H9 (cell line): ENCODE results near the gene KRTAP9-6. TPM values are rescaled to one million over a fixed set of nuclear protein-coding genes. Genes with fewer than 3 reads are reported as not detected.
"Not testable (repeated sequence)": the region's sequence is repeated elsewhere in the genome, so short reads cannot be mapped to it uniquely, and the experiment has no call there.

Experiments
- DNase-seq: peaks from one replicate; pipeline ENCODE4 v3.0.0-alpha.2; 2017
- H2AFZ ChIP-seq: one replicate; pipeline ENCODE4 v1.6.1; 2013; ENCODE audit warnings: mild to moderate bottlenecking, low read length, control low read depth, moderate library complexity
- H2AK5ac ChIP-seq: 2 replicates; pipeline ENCODE4 v1.6.1; 2013; ENCODE audit warnings: low read length, control low read depth, mixed read lengths; ENCODE audit not compliant: insufficient read length
- H2BK120ac ChIP-seq: one replicate; pipeline ENCODE4 v1.6.1; 2013; ENCODE audit warnings: low read depth, mild to moderate bottlenecking, low read length, control low read depth, inconsistent platforms; ENCODE audit not compliant: poor library complexity, severe bottlenecking
- H2BK12ac ChIP-seq: 2 replicates; pipeline ENCODE4 v1.6.1; 2013; ENCODE audit warnings: low read length, control low read depth, mixed read lengths, low read depth; ENCODE audit not compliant: insufficient read length
- H2BK15ac ChIP-seq: 2 replicates; pipeline ENCODE4 v1.6.1; 2013; ENCODE audit warnings: low read depth, low read length, control low read depth
- H2BK20ac ChIP-seq: one replicate; pipeline ENCODE4 v1.6.1; 2013; ENCODE audit warnings: low read depth, mild to moderate bottlenecking, low read length, control low read depth, inconsistent platforms; ENCODE audit not compliant: poor library complexity, severe bottlenecking
- H2BK5ac ChIP-seq: 2 replicates; pipeline ENCODE4 v1.6.1; 2013; ENCODE audit warnings: low read length, control low read depth, mixed read lengths; ENCODE audit not compliant: insufficient read length
- H3K14ac ChIP-seq: 2 replicates; pipeline ENCODE4 v1.6.1; 2013; ENCODE audit warnings: low read length, control low read depth; ENCODE audit not compliant: insufficient read depth
- H3K18ac ChIP-seq: 2 replicates; pipeline ENCODE4 v1.6.1; 2013; ENCODE audit warnings: low read depth, mild to moderate bottlenecking, mixed read lengths, low read length, control low read depth; ENCODE audit not compliant: insufficient read length
- H3K23ac ChIP-seq: 2 replicates; pipeline ENCODE4 v1.6.1; 2013; ENCODE audit warnings: low read length, control low read depth, mixed read lengths, low read depth; ENCODE audit not compliant: insufficient read length
- H3K23me2 ChIP-seq: 2 replicates; pipeline ENCODE4 v1.6.1; 2013; ENCODE audit warnings: low read depth, mild to moderate bottlenecking, mixed read lengths, low read length, control low read depth; ENCODE audit not compliant: insufficient read length, poor library complexity, severe bottlenecking
- H3K27ac ChIP-seq: 2 replicates; pipeline ENCODE4 v1.5.1; 2013; ENCODE audit warnings: low read length, control low read depth, mixed read lengths, low read depth; ENCODE audit not compliant: insufficient read length
- H3K27me3 ChIP-seq: 2 replicates; pipeline ENCODE4 v1.6.1; 2013; ENCODE audit warnings: low read length, control low read depth, inconsistent platforms; ENCODE audit not compliant: insufficient read depth
- H3K4ac ChIP-seq: 2 replicates; pipeline ENCODE4 v1.6.1; 2013; ENCODE audit warnings: low read depth, mild to moderate bottlenecking, control low read depth, inconsistent platforms, low read length, moderate library complexity
- H3K4me1 ChIP-seq: 2 replicates; pipeline ENCODE4 v1.6.1; 2013; ENCODE audit warnings: low read length, control low read depth, inconsistent platforms; ENCODE audit not compliant: insufficient read depth
- H3K4me2 ChIP-seq: 2 replicates; pipeline ENCODE4 v1.6.1; 2013; ENCODE audit warnings: low read length, control low read depth, mixed read lengths; ENCODE audit not compliant: insufficient read length, insufficient read depth
- H3K56ac ChIP-seq: 2 replicates; pipeline ENCODE4 v1.6.1; 2013; ENCODE audit warnings: low read depth, mild to moderate bottlenecking, mixed read lengths, low read length, control low read depth; ENCODE audit not compliant: insufficient read length
- H3K79me1 ChIP-seq: 2 replicates; pipeline ENCODE4 v1.6.1; 2013; ENCODE audit warnings: low read depth, mild to moderate bottlenecking, moderate library complexity, low read length, control low read depth, inconsistent platforms; ENCODE audit not compliant: insufficient read depth, poor library complexity, severe bottlenecking
- H3K79me2 ChIP-seq: 2 replicates; pipeline ENCODE4 v1.6.1; 2013; ENCODE audit warnings: low read length, control low read depth, inconsistent platforms; ENCODE audit not compliant: insufficient read depth
- H3K9ac ChIP-seq: 2 replicates; pipeline ENCODE4 v1.6.1; 2013; ENCODE audit warnings: low read length, control low read depth, mixed read lengths; ENCODE audit not compliant: insufficient read length; ENCODE audit errors: extremely low read depth
- H3K9me3 ChIP-seq: one replicate; pipeline ENCODE4 v1.6.1; 2013; ENCODE audit warnings: low read depth, low read length, inconsistent platforms; ENCODE audit not compliant: control insufficient read depth
- H3T11ph ChIP-seq: one replicate; pipeline ENCODE4 v1.6.1; 2013; ENCODE audit warnings: mild to moderate bottlenecking, low read length, control low read depth, inconsistent platforms
- H4K20me1 ChIP-seq: one replicate; pipeline ENCODE4 v1.6.1; 2013; ENCODE audit not compliant: control insufficient read depth, insufficient read length, insufficient read depth
- H4K5ac ChIP-seq: 2 replicates; pipeline ENCODE4 v1.6.1; 2013; ENCODE audit warnings: low read depth, mild to moderate bottlenecking, mixed read lengths, low read length, control low read depth; ENCODE audit not compliant: insufficient read length
- H4K8ac ChIP-seq: replicated peaks from 2 replicates; pipeline ENCODE4 v1.6.1; 2013; ENCODE audit warnings: low read length, control low read depth, mixed read lengths, low read depth; ENCODE audit not compliant: insufficient read length
- H4K91ac ChIP-seq: 2 replicates; pipeline ENCODE4 v1.6.1; 2013; ENCODE audit warnings: low read depth, mild to moderate bottlenecking, moderate library complexity, mixed read lengths, low read length, control low read depth; ENCODE audit not compliant: insufficient read length
- H3K27ac Mint-ChIP-seq, 3 experiments: 2 replicates in 2 of 3; 3 replicates in 1 of 3; pipeline ENCODE4 v1.8.0; 2020 to 2021; ENCODE audit warnings: mixed read lengths in 3 of 3, mild to moderate bottlenecking in 1 of 3, moderate library complexity in 1 of 3
- H3K27me3 Mint-ChIP-seq: 2 replicates; pipeline ENCODE4 v1.8.0; 2021; ENCODE audit warnings: low read depth, mild to moderate bottlenecking, moderate library complexity, mixed read lengths
- H3K36me3 Mint-ChIP-seq, 3 experiments: 2 replicates in 2 of 3; 3 replicates in 1 of 3; pipeline ENCODE4 v1.8.0; 2020 to 2021; ENCODE audit warnings: low read depth in 3 of 3, mixed read lengths in 3 of 3; ENCODE audit not compliant: insufficient read depth in 1 of 3
- H3K4me1 Mint-ChIP-seq, 2 experiments: 2 replicates each; pipeline ENCODE4 v1.8.0; 2020; ENCODE audit warnings: mixed read lengths in 2 of 2
- H3K4me3 Mint-ChIP-seq, 2 experiments: 2 replicates in 1 of 2; 3 replicates in 1 of 2; pipeline ENCODE4 v1.8.0; 2020 to 2021; ENCODE audit warnings: mild to moderate bottlenecking in 2 of 2, mixed read lengths in 2 of 2, moderate library complexity in 1 of 2
- H3K9me3 Mint-ChIP-seq, 2 experiments: 2 replicates in 1 of 2; 3 replicates in 1 of 2; pipeline ENCODE4 v1.8.0; 2020; ENCODE audit warnings: mild to moderate bottlenecking in 2 of 2, mixed read lengths in 2 of 2, moderate library complexity in 1 of 2
- WGBS: extraction: QIAGEN DNeasy Blood & Tissue Kit; methylation state at CpG from one replicate; pipeline ENCODE4 v1.1.7; 2013; ENCODE audit warnings: missing lambda C conversion rate, low lambda C conversion rate, mixed read lengths; ENCODE audit not compliant: insufficient read length; ENCODE audit errors: extremely low coverage; 5-methylcytosine and 5-hydroxymethylcytosine counted together
- total RNA-seq: library from RNA; stranded (reverse); gene quantifications from 2 replicates; pipeline ENCODE4 v1.2.1, GENCODE V29; 2021
- TF ChIP-seq, protein P1 (sequence below): fragments of 200-600 bp; sonication (generic); conservative IDR thresholded peaks from 3 replicates; pipeline ENCODE4 v1.8.0; 2021; ENCODE audit warnings: antibody characterized with exemption, mild to moderate bottlenecking

KRTAP9-6 gene
- total RNA-seq, 1 experiment from 2014 or later = not detected

DNA sequence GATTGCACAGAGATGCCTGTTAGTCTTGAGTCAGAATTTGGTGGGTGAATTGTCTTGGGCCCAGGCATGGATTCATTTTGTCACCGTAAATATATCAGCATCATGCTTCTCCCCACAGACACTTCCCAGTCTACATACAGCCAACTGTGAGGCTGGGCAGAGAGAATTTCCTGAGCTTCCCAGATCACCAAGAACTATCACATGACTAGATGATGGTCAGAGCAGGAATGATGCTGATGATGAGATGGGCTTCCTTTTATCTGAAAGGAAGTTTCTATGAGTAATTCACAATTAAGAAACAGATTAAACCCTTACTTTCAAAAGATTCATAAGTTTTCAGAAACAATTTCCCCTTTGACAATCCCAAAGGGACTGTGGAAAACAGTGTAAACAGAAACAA is 10.3 kb upstream of the KRTAP9-6 start:
- Mint-ChIP-seq H3K4me3 (no peak overlapping the region), H3K27ac (no peak overlapping the region)

DNA sequence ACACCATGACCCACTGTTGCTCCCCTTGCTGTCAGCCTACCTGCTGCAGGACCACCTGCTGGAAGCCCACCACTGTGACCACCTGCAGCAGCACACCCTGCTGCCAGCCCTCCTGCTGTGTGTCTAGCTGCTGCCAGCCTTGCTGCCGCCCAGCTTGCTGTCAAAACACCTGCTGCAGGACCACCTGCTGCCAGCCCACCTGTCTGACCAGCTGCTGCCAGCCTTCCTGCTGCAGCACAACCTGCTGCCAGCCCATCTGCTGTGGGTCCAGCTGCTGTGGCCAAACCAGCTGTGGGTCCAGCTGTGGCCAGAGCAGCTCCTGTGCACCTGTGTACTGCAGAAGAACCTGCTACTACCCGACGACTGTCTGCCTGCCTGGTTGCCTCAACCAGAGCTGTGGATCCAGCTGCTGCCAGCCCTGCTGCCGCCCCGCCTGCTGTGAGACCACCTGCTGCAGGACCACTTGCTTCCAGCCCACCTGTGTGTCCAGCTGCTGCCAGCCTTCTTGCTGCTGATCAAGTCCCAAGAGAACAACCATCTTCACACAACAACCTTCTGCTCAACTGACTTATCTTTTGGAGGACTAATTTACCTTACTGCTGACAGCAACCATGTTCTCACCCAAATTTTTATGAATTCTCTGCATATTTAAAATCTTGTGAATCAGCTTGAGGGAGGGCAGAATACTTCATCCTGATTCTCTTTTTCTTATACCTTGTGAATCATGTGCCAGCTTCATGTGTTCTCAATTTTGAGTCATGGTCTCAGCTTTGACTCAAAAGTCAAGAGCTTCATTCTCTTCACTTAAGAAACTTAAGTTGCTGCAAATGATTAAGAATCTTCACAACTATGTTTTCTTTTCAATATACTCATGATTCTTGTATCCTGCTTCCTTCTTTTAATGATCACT is 9.5 kb upstream of the KRTAP9-6 start, which contains the start of gene KRTAP9-9:
Gene KRTAP9-9 (plus strand): TSS at position 4 of the 910 bp plus-strand sequence.
- DNase-seq, H4K5ac ChIP-seq, H2BK20ac ChIP-seq, H3K4me1 ChIP-seq, H3K27ac Mint-ChIP-seq, H3K9me3 Mint-ChIP-seq, H3K14ac ChIP-seq, H3K27me3 ChIP-seq, H3K27ac ChIP-seq, H2BK15ac ChIP-seq, H3K4me3 Mint-ChIP-seq, H4K91ac ChIP-seq, H3T11ph ChIP-seq, H3K23me2 ChIP-seq, H3K79me2 ChIP-seq, H3K23ac ChIP-seq, H2AFZ ChIP-seq, H3K9me3 ChIP-seq, H4K20me1 ChIP-seq, H4K8ac ChIP-seq, H2BK5ac ChIP-seq, H3K4me1 Mint-ChIP-seq, H3K4ac ChIP-seq, H3K18ac ChIP-seq, H2BK120ac ChIP-seq, H3K79me1 ChIP-seq, H3K36me3 Mint-ChIP-seq, H3K9ac ChIP-seq, H3K56ac ChIP-seq, H3K4me2 ChIP-seq, H2AK5ac ChIP-seq, H2BK12ac ChIP-seq: not testable (repeated sequence)
- WGBS = no CpG with 5 or more reads among the region's 5 CpGs
- peaks cover 16% of the 10 kb centered on the region for H3K27me3 Mint-ChIP-seq

More for the DNA sequence above, 10.3 kb upstream of the KRTAP9-6 start:
- no peak overlapping the region for H2BK15ac ChIP-seq
- Mint-ChIP-seq H3K9me3 (no peaks in the 10 kb centered on the region; a peak in 1 of 5 replicates), H3K4me1 (peaks cover 10 to 13% of the 10 kb centered on the region in 2 experiments), H3K36me3 (no peaks in the 10 kb centered on the region), H3K27me3 (peaks cover 16% of the 10 kb centered on the region)
- no CpG with 5 or more reads among the region's 1 CpG for WGBS
- no peak overlapping the region for H3K14ac ChIP-seq
- H3K18ac ChIP-seq = no peak overlapping the region
- no peak overlapping the region for H3K9ac ChIP-seq
- no peak overlapping the region for H3K4ac ChIP-seq
- H3K23ac ChIP-seq = no peak overlapping the region
- TF ChIP-seq, protein P1, sequence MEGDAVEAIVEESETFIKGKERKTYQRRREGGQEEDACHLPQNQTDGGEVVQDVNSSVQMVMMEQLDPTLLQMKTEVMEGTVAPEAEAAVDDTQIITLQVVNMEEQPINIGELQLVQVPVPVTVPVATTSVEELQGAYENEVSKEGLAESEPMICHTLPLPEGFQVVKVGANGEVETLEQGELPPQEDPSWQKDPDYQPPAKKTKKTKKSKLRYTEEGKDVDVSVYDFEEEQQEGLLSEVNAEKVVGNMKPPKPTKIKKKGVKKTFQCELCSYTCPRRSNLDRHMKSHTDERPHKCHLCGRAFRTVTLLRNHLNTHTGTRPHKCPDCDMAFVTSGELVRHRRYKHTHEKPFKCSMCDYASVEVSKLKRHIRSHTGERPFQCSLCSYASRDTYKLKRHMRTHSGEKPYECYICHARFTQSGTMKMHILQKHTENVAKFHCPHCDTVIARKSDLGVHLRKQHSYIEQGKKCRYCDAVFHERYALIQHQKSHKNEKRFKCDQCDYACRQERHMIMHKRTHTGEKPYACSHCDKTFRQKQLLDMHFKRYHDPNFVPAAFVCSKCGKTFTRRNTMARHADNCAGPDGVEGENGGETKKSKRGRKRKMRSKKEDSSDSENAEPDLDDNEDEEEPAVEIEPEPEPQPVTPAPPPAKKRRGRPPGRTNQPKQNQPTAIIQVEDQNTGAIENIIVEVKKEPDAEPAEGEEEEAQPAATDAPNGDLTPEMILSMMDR = no peak
- no peak overlapping the region for H4K5ac ChIP-seq
- no peaks in the 10 kb centered on the region for H3K9me3 ChIP-seq
- no peaks in the 10 kb centered on the region for H3K27me3 ChIP-seq
- no peak for DNase-seq
- no peak overlapping the region for H4K8ac ChIP-seq
- no peaks in the 10 kb centered on the region for H3K79me2 ChIP-seq
- H2BK20ac ChIP-seq = no peak overlapping the region
- no peaks in the 10 kb centered on the region for H3K4me1 ChIP-seq
- H3K79me1 ChIP-seq = no peaks in the 10 kb centered on the region
- H3K23me2 ChIP-seq = no peaks in the 10 kb centered on the region
- H2BK12ac ChIP-seq = no peak overlapping the region
- H4K20me1 ChIP-seq = no peaks in the 10 kb centered on the region
- no peak overlapping the region for H2AK5ac ChIP-seq
- no peak overlapping the region for H2BK5ac ChIP-seq
- no peak overlapping the region for H3K4me2 ChIP-seq
- H4K91ac ChIP-seq = no peak overlapping the region
- no peak overlapping the region for H3T11ph ChIP-seq
- no peak overlapping the region for H3K56ac ChIP-seq
- H3K27ac ChIP-seq = no peak overlapping the region
- no peak overlapping the region for H2BK120ac ChIP-seq
- no peak overlapping the region for H2AFZ ChIP-seq
